NCI-H510A (cell line): ENCODE data around the gene EEFSEC.

Experiments used
- DNase-seq: peaks from one replicate; lab custom pipeline; 2025; lab: John Stamatoyannopoulos, UW

The EEFSEC gene

GRCh38 chr3:128243602-128244504 is 90.6 kb downstream of the EEFSEC start:
- no peak for DNase-seq

GRCh38 chr3:128245460-128245859 is 92.2 kb downstream of the EEFSEC start:
- DNase-seq = no peak

- no peak for DNase-seq
These were observed 94.6 kb downstream of the EEFSEC start for GRCh38 chr3:128247666-128248409.

GRCh38 chr3:128252083-128252482 is 98.8 kb downstream of the EEFSEC start:
- DNase-seq = no peak

- no peak for DNase-seq
These were observed 99.9 kb downstream of the EEFSEC start for GRCh38 chr3:128253150-128253549.

- no peak for DNase-seq
These were observed 100.8 kb downstream of the EEFSEC start for GRCh38 chr3:128254066-128254590.

- no peak for DNase-seq
These were observed 101.7 kb downstream of the EEFSEC start for GRCh38 chr3:128254967-128255366.

- DNase-seq = no peak
These were observed 102.8 kb downstream of the EEFSEC start for GRCh38 chr3:128256131-128256530.

- no peak for DNase-seq
These were observed 104.4 kb downstream of the EEFSEC start for GRCh38 chr3:128257632-128258031.

GRCh38 chr3:128260275-128260674 is 107.0 kb downstream of the EEFSEC start:
- no peak for DNase-seq

GRCh38 chr3:128262457-128262856 is 109.2 kb downstream of the EEFSEC start:
- no peak for DNase-seq

GRCh38 chr3:128263118-128263517 is 109.8 kb downstream of the EEFSEC start:
- no peak for DNase-seq

- no peak for DNase-seq
These were observed 110.7 kb downstream of the EEFSEC start for GRCh38 chr3:128263946-128264345.

GRCh38 chr3:128266453-128266852 is 113.2 kb downstream of the EEFSEC start:
- DNase-seq = no peak

- DNase-seq = no peak
These were observed 114.3 kb downstream of the EEFSEC start for GRCh38 chr3:128267541-128267940.

- no peak for DNase-seq
These were observed 115.9 kb downstream of the EEFSEC start for GRCh38 chr3:128269006-128269775.

GRCh38 chr3:128269796-128270195 is 116.5 kb downstream of the EEFSEC start:
- no peak for DNase-seq

- DNase-seq = no peak
These were observed 117.5 kb downstream of the EEFSEC start for GRCh38 chr3:128270559-128271492.

- DNase-seq = no peak
These were observed 118.5 kb downstream of the EEFSEC start for GRCh38 chr3:128271536-128272332.
